Endothelial cell of umbilical vein (primary cell): ENCODE results near the gene MSH6. TPM values are rescaled to one million over a fixed set of nuclear protein-coding genes. Genes with fewer than 3 reads are reported as not detected.

Source experiments
- BruUV-seq: library from RNA; stranded (reverse); fragments of 400-500 nt; replicated peaks from 2 replicates; lab custom pipeline; 2021; lab: Mats Ljungman, UMichigan
- CTCF ChIA-PET: fragments of 300-600, 350-600 bp; sonication (Branson Sonifier 250); formaldehyde crosslinking; loops from one replicate; lab custom pipeline; 2021; ENCODE audit warnings: antibody characterized with exemption, inconsistent platforms; lab: Charles Lee
- POLR2A ChIA-PET: fragments of 300-600, 350-600 bp; sonication (Branson Sonifier 250); formaldehyde crosslinking; loops from one replicate; lab custom pipeline; 2021; ENCODE audit warnings: antibody characterized with exemption, inconsistent platforms; lab: Charles Lee
- DNase-seq: peaks from one replicate; pipeline ENCODE4 v3.0.0-alpha.2; 2011; ENCODE audit warnings: low read depth, low spot score
- FAIRE-seq: peaks from 2 replicates; lab custom pipeline; 2011; peaks lifted over from hg19 to GRCh38; lab: Jason Lieb, UNC
- H2AFZ ChIP-seq: 2 replicates; pipeline ENCODE4 v1.6.0; 2012; ENCODE audit warnings: low read depth, low read length, control low read depth, inconsistent platforms
- H3K27ac ChIP-seq: 2 replicates; pipeline ENCODE4 v1.5.1; 2011; ENCODE audit warnings: low read depth, mild to moderate bottlenecking, control low read depth, low read length, moderate library complexity; ENCODE audit not compliant: insufficient read depth
- H3K27me3 ChIP-seq, 2 experiments: 2 replicates each; pipeline versions ENCODE4 v1.6.0 to v1.6.1; 2011; ENCODE audit warnings: low read length in 2 of 2, mixed read lengths in 1 of 2; ENCODE audit not compliant: control insufficient read depth in 2 of 2, insufficient read depth in 2 of 2
- H3K36me3 ChIP-seq, 2 experiments: 2 replicates in 1 of 2; 3 replicates in 1 of 2; pipeline ENCODE4 v1.5.1; 2011; ENCODE audit warnings: low read length in 2 of 2, mild to moderate bottlenecking in 1 of 2, moderate library complexity in 1 of 2; ENCODE audit not compliant: control insufficient read depth in 2 of 2, insufficient read depth in 2 of 2; ENCODE audit errors: extremely low read depth in 1 of 2
- H3K4me1 ChIP-seq: 3 replicates; pipeline ENCODE4 v1.5.1; 2011; ENCODE audit warnings: mild to moderate bottlenecking, low read length; ENCODE audit not compliant: control insufficient read depth, insufficient read depth; ENCODE audit errors: extremely low read depth
- H3K4me2 ChIP-seq: 2 replicates; pipeline ENCODE4 v1.6.1; 2011; ENCODE audit warnings: low read length, control low read depth, mixed read lengths; ENCODE audit not compliant: insufficient read depth
- H3K4me3 ChIP-seq, 3 experiments: fragments of 200-600 bp in 1 of 3; sonication (generic), shearing (Covaris generic) in 1 of 3; replicated peaks in 1 of 3; 2 replicates each; pipeline ENCODE4 v1.5.1; 2011 to 2016; ENCODE audit warnings: control low read depth in 3 of 3, low read length in 3 of 3, mild to moderate bottlenecking in 2 of 3, inconsistent platforms in 1 of 3, low read depth in 1 of 3, moderate library complexity in 1 of 3; ENCODE audit not compliant: insufficient read depth in 1 of 3
- H3K79me2 ChIP-seq: 2 replicates; pipeline ENCODE4 v1.6.0; 2012; ENCODE audit warnings: low read length, inconsistent platforms; ENCODE audit not compliant: control insufficient read depth, insufficient read depth
- H3K9ac ChIP-seq: replicated peaks from 2 replicates; pipeline ENCODE3; 2011; ENCODE audit warnings: low read length, control low read depth; ENCODE audit not compliant: insufficient read depth; ENCODE audit errors: extremely low read depth
- H3K9me1 ChIP-seq: replicated peaks from 3 replicates; pipeline ENCODE4 v1.6.0; 2011; ENCODE audit warnings: mild to moderate bottlenecking, low read length; ENCODE audit not compliant: control insufficient read depth, insufficient read depth; ENCODE audit errors: extremely low read depth
- H3K9me3 ChIP-seq: replicated peaks from 2 replicates; pipeline ENCODE4 v1.5.1; 2012; ENCODE audit warnings: low read length, inconsistent platforms; ENCODE audit not compliant: control insufficient read depth, insufficient read depth
- H4K20me1 ChIP-seq: replicated peaks from 2 replicates; pipeline ENCODE3; 2011; ENCODE audit warnings: mild to moderate bottlenecking, low read length; ENCODE audit not compliant: control insufficient read depth, insufficient read depth; ENCODE audit errors: extremely low read depth
- CTCF ChIP-seq, 2 donors: IDR thresholded peaks; 1 replicate in 1 of 2; 2 replicates in 1 of 2; pipeline ENCODE4 v1.5.1; 2011; ENCODE audit warnings: low read length in 2 of 2, mild to moderate bottlenecking in 2 of 2, moderate library complexity in 2 of 2, control low read depth in 1 of 2, inconsistent platforms in 1 of 2, low read depth in 1 of 2; ENCODE audit not compliant: insufficient read depth in 1 of 2; ENCODE audit errors: extremely low read depth in 1 of 2
- EZH2 ChIP-seq: IDR thresholded peaks from 2 replicates; pipeline ENCODE4 v1.6.1; 2012; ENCODE audit warnings: borderline replicate concordance, low read depth, mild to moderate bottlenecking, moderate library complexity, low read length, inconsistent platforms; ENCODE audit not compliant: severe bottlenecking
- FOS ChIP-seq: IDR thresholded peaks from 2 replicates; pipeline ENCODE4 v1.6.1; 2011; ENCODE audit warnings: mild to moderate bottlenecking, low read length, moderate library complexity, borderline replicate concordance; ENCODE audit not compliant: insufficient read depth
- MAX ChIP-seq: IDR thresholded peaks from 2 replicates; pipeline ENCODE4 v1.6.1; 2011; ENCODE audit not compliant: insufficient read depth, insufficient read length
- MYC ChIP-seq: IDR thresholded peaks from one replicate; pipeline ENCODE4 v1.6.1; 2011; ENCODE audit warnings: mild to moderate bottlenecking, low read depth, low read length
- POLR2A ChIP-seq: IDR thresholded peaks from 2 replicates; pipeline ENCODE4 v1.6.1; 2012; ENCODE audit warnings: low read depth, mild to moderate bottlenecking, control low read depth, low read length
- POLR2AphosphoS5 ChIP-seq: IDR thresholded peaks from 2 replicates; pipeline ENCODE4 v1.6.1; 2012; ENCODE audit warnings: low read depth, mild to moderate bottlenecking, control low read depth, low read length, moderate library complexity; ENCODE audit not compliant: insufficient read depth
- dilution Hi-C: fragments of 300-500 bp; cut with MboI; formaldehyde crosslinking; loops from one replicate; pipeline ENCODE4 v1.15.0; 2019; ENCODE audit warnings: low sequenced_read_pairs; ENCODE audit not compliant: extremely low pct_ligation_motif_present
- intact Hi-C: fragments of 100-400 bp; cut with micrococcal nuclease; formaldehyde crosslinking; loops from one replicate; pipeline ENCODE4 v1.10.0; 2022
- polyA plus RNA-seq, 4 experiments: library from polyadenylated mRNA; depleted of rRNA in 3 of 4; stranded (reverse) in 3 of 4; unstranded in 1 of 4; fragments of >200 nt; gene quantifications; 2 replicates each; pipeline versions ENCODE4 v1.2.1 to v1.2.3, GENCODE V29; 2011 to 2012; ENCODE audit warnings: missing spikeins in 1 of 4
- total RNA-seq: library from RNA; stranded (reverse); gene quantifications from 2 replicates; pipeline ENCODE4 v1.2.3, GENCODE V29; 2021

MSH6 gene
- total and polyA plus RNA-seq, 2 donors (not counting 3 experiments of a cell fraction or from before 2014, with no cell fraction given) = 11.9 to 74.0 TPM

DNA sequence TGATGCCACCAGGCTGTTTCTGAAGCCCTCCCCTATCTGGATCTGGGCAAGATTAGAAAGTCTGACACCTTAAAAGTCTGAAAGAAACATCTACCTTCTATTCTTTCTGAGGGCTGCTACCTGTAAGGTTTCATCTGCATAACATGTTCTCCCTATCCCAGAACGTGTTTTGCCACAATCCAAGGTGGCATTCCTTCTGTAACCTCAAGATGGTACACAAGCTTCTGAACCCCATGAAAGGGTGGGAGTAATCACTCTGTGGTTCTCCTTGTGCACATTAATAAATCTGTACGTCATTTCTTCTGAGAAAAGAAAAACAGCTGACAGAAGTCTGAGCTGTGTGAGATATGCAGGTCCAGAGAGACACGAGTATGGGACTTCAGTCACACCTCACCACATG lies 41.8 kb upstream of the MSH6 start:
- intact Hi-C loops (no loop called here), dilution Hi-C loops (no loop called here)
- Histone ChIP-seq H4K20me1 (no peaks in the 10 kb centered on the region), H3K9me3 (no peaks in the 10 kb centered on the region), H3K9ac (no peak overlapping the region), H3K36me3 (no peaks in the 10 kb centered on the region), H3K9me1 (no peaks in the 10 kb centered on the region), H2AFZ (no peak overlapping the region), H3K27me3 (peaks cover 4 to 8% of the 10 kb centered on the region in 2 experiments), H3K79me2 (no peaks in the 10 kb centered on the region), H3K4me3 (no peak overlapping the region), H3K4me1 (no peaks in the 10 kb centered on the region), H3K4me2 (no peak overlapping the region), H3K27ac (no peak overlapping the region)
- CTCF ChIA-PET = interaction anchor here (1.5 kb wide), 1 partner anchor 26 kb away, joined by 4 read pairs; no protein-coding TSS in a partner anchor
- DNase-seq (no peak), FAIRE-seq (no peak)
- no TSS peak for BruUV-seq
- POLR2A ChIA-PET = interaction anchor here (0.6 kb wide), 1 partner anchor 120 kb away, joined by 5 read pairs; no protein-coding TSS in a partner anchor
- no peak for TF ChIP-seq MAX
- no peak for TF ChIP-seq FOS
- no peak for TF ChIP-seq MYC
- no peak for TF ChIP-seq POLR2AphosphoS5
- no peak for TF ChIP-seq CTCF (IDR thresholded peaks at IDR 0.05; ENCODE audit: extremely low read depth in 1 of 2, insufficient read depth in 1 of 2, low read depth in 1 of 2, low read length in 2 of 2)
- TF ChIP-seq EZH2 = no peak
- no peak for TF ChIP-seq POLR2A
